ENCODE data around the gene FIGLA.

DNA sequence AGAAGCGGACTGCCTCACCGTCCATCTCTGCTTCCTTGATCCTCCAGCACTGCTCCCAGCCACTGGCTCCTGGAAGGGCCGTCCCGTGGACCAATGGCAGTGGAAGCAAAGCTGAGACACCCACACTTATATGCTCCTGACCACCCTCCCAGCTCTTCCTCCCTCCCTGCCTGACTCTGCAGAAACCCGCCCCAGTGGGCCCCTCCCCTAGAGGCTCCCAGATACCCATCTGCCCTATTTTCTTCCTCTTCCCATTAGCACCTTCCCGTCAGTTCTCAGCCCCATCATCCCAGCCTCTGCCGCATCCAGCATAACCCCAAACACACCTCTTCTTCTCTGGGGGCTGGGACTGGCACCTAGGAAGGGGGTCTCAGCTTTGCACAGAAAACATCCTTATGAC is 30.1 kb upstream of the FIGLA start, which contains the start of gene CLEC4F:
- TF ChIP-seq POLR2A (IDR thresholded peaks at IDR 0.05; ENCODE audit: low read depth, low read length) (no peak), POLR2AphosphoS5 (IDR thresholded peaks at IDR 0.05; ENCODE audit: low read depth, low read length) (no peak), TAF1 (IDR thresholded peaks at IDR 0.05; ENCODE audit: low read depth, low read length) (no peak)
